Measurements from ENCODE around the gene DKC1. TPM values are rescaled to one million over a fixed set of nuclear protein-coding genes. Genes with fewer than 3 reads are reported as not detected.

DKC1 gene
- total RNA-seq, 3 donors from 2014 or later (not counting 1 experiment from before 2014, with no cell fraction given): 41.8 to 54.3 (median 53.9) TPM

DNA sequence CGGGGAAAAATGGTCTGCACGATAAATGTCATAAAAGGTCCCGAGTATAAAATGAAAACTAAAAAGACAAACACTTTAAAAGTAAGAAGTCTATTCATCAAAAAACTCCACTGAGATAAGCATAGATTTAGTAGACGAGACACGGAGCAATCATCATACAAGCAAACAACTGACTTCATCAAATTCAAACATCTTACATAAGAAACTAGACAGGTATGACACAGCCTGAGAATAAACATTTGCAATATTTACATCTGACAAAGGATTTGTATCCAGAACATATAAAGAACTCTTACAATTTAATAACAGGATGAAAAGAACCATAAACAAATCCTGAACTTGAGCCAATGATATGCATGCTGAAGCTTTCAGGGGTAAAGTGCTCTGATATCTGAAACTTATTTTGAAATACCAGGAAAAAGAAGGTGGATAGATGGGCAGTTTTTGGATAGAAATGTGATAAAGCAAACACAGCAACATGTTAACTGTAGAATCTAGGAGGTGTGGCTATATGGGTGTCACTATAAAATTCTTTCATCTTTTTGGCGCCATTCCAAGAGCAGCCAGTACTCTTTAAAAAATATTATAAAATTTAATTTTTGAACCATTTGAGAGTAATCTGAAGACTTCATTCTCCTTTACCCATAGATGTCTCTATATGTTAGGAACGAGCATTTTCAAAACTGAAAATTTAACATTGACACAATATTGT lies 30.6 kb downstream of the DKC1 start:
- WGBS (ENCODE audit: insufficient coverage): 89% methylated on average over 4 of the region's 7 CpGs
- no peaks in the 10 kb centered on the region for H3K4me1 ChIP-seq (ENCODE audit: control insufficient read depth, insufficient read depth, low read length)
- no peaks in the 10 kb centered on the region for H3K9me3 Mint-ChIP-seq
- no peaks in the 10 kb centered on the region for H3K9me3 ChIP-seq (ENCODE audit: control insufficient read depth, insufficient read depth, low read length)
- TF ChIP-seq CTCF (IDR thresholded peaks at IDR 0.05): no peak
- no peaks in the 10 kb centered on the region for H3K36me3 Mint-ChIP-seq
- no peak for DNase-seq
- H3K27ac Mint-ChIP-seq: no peak overlapping the region
- H3K27me3 Mint-ChIP-seq (ENCODE audit: low read depth in 2 of 2): no peaks in the 10 kb centered on the region
- intact Hi-C loops (cut with micrococcal nuclease): no loop called here
- no peaks in the 10 kb centered on the region for H3K36me3 ChIP-seq (ENCODE audit: control insufficient read depth, insufficient read depth, low read length)
- no peaks in the 10 kb centered on the region for H3K27me3 ChIP-seq (ENCODE audit: control insufficient read depth, insufficient read depth, low read length)
- no peak overlapping the region for H3K27ac ChIP-seq (ENCODE audit: low read length)
- no peak for ATAC-seq
- H3K4me3 ChIP-seq (ENCODE audit: low read length): no peak overlapping the region
- H3K4me1 Mint-ChIP-seq: no peaks in the 10 kb centered on the region
- no peak overlapping the region for H3K4me3 Mint-ChIP-seq

DNA sequence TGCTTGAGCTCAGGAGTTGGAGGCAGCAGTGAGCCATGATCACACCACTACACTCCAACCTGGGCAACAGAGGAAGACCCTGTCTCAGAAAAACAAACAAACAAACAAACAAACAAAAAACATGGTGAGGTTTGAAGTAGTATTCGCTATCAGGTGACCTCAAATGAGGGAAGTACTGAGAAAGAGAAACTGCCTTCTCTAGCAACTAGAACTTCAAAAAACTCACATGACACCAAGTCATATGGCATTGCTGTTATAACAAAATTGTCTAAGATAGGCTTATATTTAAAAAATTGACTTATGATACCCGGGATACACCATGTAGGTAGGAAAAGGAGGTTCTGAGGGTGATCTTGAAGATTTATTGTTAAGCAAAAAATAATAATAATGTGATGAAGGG lies 32.4 kb downstream of the DKC1 start:
- Mint-ChIP-seq H3K27ac (no peak overlapping the region), H3K36me3 (no peaks in the 10 kb centered on the region), H3K4me1 (peaks cover 0 to 8% of the 10 kb centered on the region in 2 donors), H3K27me3 (ENCODE audit: low read depth in 2 of 2) (no peaks in the 10 kb centered on the region), H3K4me3 (no peak overlapping the region), H3K9me3 (no peaks in the 10 kb centered on the region)
- intact Hi-C loops (cut with micrococcal nuclease): no loop called here
- Histone ChIP-seq H3K27ac (ENCODE audit: low read length) (no peak overlapping the region), H3K27me3 (ENCODE audit: control insufficient read depth, insufficient read depth, low read length) (no peaks in the 10 kb centered on the region), H3K36me3 (ENCODE audit: control insufficient read depth, insufficient read depth, low read length) (no peaks in the 10 kb centered on the region), H3K9me3 (ENCODE audit: control insufficient read depth, insufficient read depth, low read length) (no peaks in the 10 kb centered on the region), H3K4me1 (ENCODE audit: control insufficient read depth, insufficient read depth, low read length) (peaks cover 6% of the 10 kb centered on the region), H3K4me3 (ENCODE audit: low read length) (no peak overlapping the region)
- ATAC-seq: no peak
- no peak for DNase-seq
- no peak for TF ChIP-seq CTCF (IDR thresholded peaks at IDR 0.05)
- whole genome bisulfite sequencing (ENCODE audit: insufficient coverage): no CpG with 5 or more reads among the region's 2 CpGs

DNA sequence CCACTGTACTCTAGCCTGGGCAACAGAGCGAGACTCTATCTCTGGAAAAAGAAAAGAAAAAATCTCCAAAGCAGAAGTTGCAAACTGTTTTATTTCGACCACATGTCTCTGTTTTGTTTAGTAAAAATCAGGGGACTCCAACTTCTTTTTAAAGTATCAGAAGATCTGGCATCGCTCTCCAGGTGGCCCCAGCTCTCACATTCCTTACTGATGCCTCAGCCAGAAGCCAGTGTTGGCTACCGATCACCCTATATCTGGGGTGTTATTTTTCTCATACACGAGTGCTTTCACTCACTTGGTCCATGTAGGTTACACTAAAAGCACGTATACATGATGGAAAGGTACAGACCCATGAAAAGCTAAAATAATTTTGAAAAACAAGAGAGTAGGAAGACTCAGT lies 34.3 kb downstream of the DKC1 start:
- Histone ChIP-seq H3K36me3 (ENCODE audit: control insufficient read depth, insufficient read depth, low read length) (no peaks in the 10 kb centered on the region), H3K9me3 (ENCODE audit: control insufficient read depth, insufficient read depth, low read length) (no peaks in the 10 kb centered on the region), H3K27ac (ENCODE audit: low read length) (no peak overlapping the region), H3K4me1 (ENCODE audit: control insufficient read depth, insufficient read depth, low read length) (peaks cover 6% of the 10 kb centered on the region), H3K4me3 (ENCODE audit: low read length) (no peak overlapping the region), H3K27me3 (ENCODE audit: control insufficient read depth, insufficient read depth, low read length) (no peaks in the 10 kb centered on the region)
- DNase-seq: no peak
- Mint-ChIP-seq H3K27ac (no peak overlapping the region), H3K4me1 (peaks cover 0 to 8% of the 10 kb centered on the region in 2 donors), H3K27me3 (ENCODE audit: low read depth in 2 of 2) (no peaks in the 10 kb centered on the region), H3K9me3 (no peaks in the 10 kb centered on the region), H3K36me3 (no peaks in the 10 kb centered on the region), H3K4me3 (no peak overlapping the region)
- intact Hi-C loops (cut with micrococcal nuclease): no loop called here
- ATAC-seq: no peak
- WGBS (ENCODE audit: insufficient coverage): 70% methylated on average over 3 of the region's 6 CpGs
- TF ChIP-seq CTCF (IDR thresholded peaks at IDR 0.05): no peak

All from natural killer cell (primary cell).